Neural cell (in vitro differentiated cells): ENCODE results near the gene MICA.

Experiments used
- CTCF ChIP-seq: fragments of 450-650 bp; IDR thresholded peaks from 2 replicates; pipeline ENCODE4 v1.5.1; 2014; ENCODE audit warnings: antibody characterized with exemption, mild to moderate bottlenecking, moderate library complexity; ENCODE audit not compliant: poor library complexity, severe bottlenecking
- EP300 ChIP-seq: fragments of 450-650 bp; conservative IDR thresholded peaks from 2 replicates; pipeline ENCODE4 v1.6.1; 2014; ENCODE audit warnings: antibody characterized with exemption, mild to moderate bottlenecking, moderate library complexity; ENCODE audit not compliant: poor library complexity, severe bottlenecking
- EZH2 ChIP-seq: fragments of 200-600, 300-800 bp; shearing (Covaris generic), sonication (generic); IDR thresholded peaks from 2 replicates; pipeline ENCODE4 v1.6.1; 2014; ENCODE audit warnings: antibody characterized with exemption, low read length, borderline replicate concordance, mild to moderate bottlenecking; ENCODE audit not compliant: insufficient read depth, poor library complexity, severe bottlenecking
- POLR2AphosphoS5 ChIP-seq: IDR thresholded peaks from 2 replicates; pipeline ENCODE4 v1.6.1; 2012

GRCh38 chr6:31354864-31355582 is 48.4 kb upstream of the MICA start:
- TF ChIP-seq CTCF, result no peak
- no peak for TF ChIP-seq EZH2
- no peak for TF ChIP-seq POLR2AphosphoS5
- TF ChIP-seq EP300, result no peak
